Aorta (tissue), 5 donors: Measurements from ENCODE around the gene ROS1. TPM values are rescaled to one million over a fixed set of nuclear protein-coding genes. Genes with fewer than 3 reads are reported as not detected.
"Not testable (repeated sequence)": the region's sequence is repeated elsewhere in the genome, so short reads cannot be mapped to it uniquely, and the experiment has no call there.

Experiments
- ATAC-seq: fragments of 200-7000 bp; cut with Tn5 transposase; one replicate; pipeline ENCODE4 v1.9.1; 2022; ENCODE audit warnings: moderate library complexity; ENCODE audit not compliant: low FRiP score
- DNase-seq, 2 donors: peaks; one replicate each; pipeline ENCODE4 v3.0.0-alpha.2; 2020
- H3K27ac ChIP-seq, 2 donors: one replicate each; pipeline ENCODE4 v1.5.1; 2013; ENCODE audit warnings: low read length in 2 of 2, mild to moderate bottlenecking in 2 of 2, moderate library complexity in 2 of 2, control low read depth in 1 of 2, inconsistent platforms in 1 of 2, low read depth in 1 of 2
- H3K27me3 ChIP-seq, 2 donors: one replicate each; pipeline ENCODE4 v1.6.1; 2013; ENCODE audit warnings: control low read depth in 1 of 2, low read length in 1 of 2, mild to moderate bottlenecking in 1 of 2, moderate library complexity in 1 of 2; ENCODE audit not compliant: insufficient read depth in 2 of 2, control insufficient read depth in 1 of 2
- H3K36me3 ChIP-seq, 2 donors: one replicate each; pipeline ENCODE4 v1.6.1; 2013; ENCODE audit warnings: control low read depth in 1 of 2, low read length in 1 of 2, mild to moderate bottlenecking in 1 of 2; ENCODE audit not compliant: insufficient read depth in 2 of 2, control insufficient read depth in 1 of 2
- H3K4me1 ChIP-seq, 2 donors: one replicate each; pipeline ENCODE4 v1.6.1; 2013; ENCODE audit warnings: low read length in 2 of 2, control low read depth in 1 of 2, mild to moderate bottlenecking in 1 of 2, moderate library complexity in 1 of 2; ENCODE audit not compliant: insufficient read depth in 2 of 2, control insufficient read depth in 1 of 2
- H3K4me3 ChIP-seq, 2 donors: one replicate each; pipeline ENCODE4 v1.5.1; 2013; ENCODE audit warnings: low read length in 2 of 2, control low read depth in 1 of 2, mild to moderate bottlenecking in 1 of 2
- H3K9me3 ChIP-seq: one replicate; pipeline ENCODE4 v1.6.1; 2013; ENCODE audit warnings: mild to moderate bottlenecking, low read length; ENCODE audit not compliant: control insufficient read depth
- WGBS, 2 donors: extraction: QIAGEN DNeasy Blood & Tissue Kit; methylation state at CpG; one replicate each; pipeline ENCODE4 v1.1.7; 2013; 5-methylcytosine and 5-hydroxymethylcytosine counted together
- intact Hi-C, 2 donors: fragments of 100-400 bp; cut with DNase I; formaldehyde crosslinking; loops; one replicate each; pipeline versions ENCODE4 v1.14.2 to v1.15.0; 2022
- polyA plus RNA-seq, 2 donors: library from polyadenylated mRNA; stranded (reverse); fragments of 200-250 nt; gene quantifications; one replicate each; pipeline ENCODE4 v1.2.3, GENCODE V29; 2013
- total RNA-seq, 2 donors: library from RNA; stranded (reverse); fragmentation: NEBNext Ultra II Directional; extraction: Animal tissue kit (Norgen Biotek cat#: 25700); gene quantifications; one replicate each; pipeline ENCODE4 v1.2.1, GENCODE V29; 2021
- donor health status: healthy with polysubstance abuse.
- donor health status: Bipolar disorder and iron deficiency.
- donor health status: DM: no; HTN: no; CAD: no.
- donor health status: DM: no; HTN: no; CAD: no.
- donor health status: DM: yes; HTN: yes; CAD: no.

ROS1 gene
- total and polyA plus RNA-seq, 4 donors: 0.06 TPM; not detected in 3

DNA sequence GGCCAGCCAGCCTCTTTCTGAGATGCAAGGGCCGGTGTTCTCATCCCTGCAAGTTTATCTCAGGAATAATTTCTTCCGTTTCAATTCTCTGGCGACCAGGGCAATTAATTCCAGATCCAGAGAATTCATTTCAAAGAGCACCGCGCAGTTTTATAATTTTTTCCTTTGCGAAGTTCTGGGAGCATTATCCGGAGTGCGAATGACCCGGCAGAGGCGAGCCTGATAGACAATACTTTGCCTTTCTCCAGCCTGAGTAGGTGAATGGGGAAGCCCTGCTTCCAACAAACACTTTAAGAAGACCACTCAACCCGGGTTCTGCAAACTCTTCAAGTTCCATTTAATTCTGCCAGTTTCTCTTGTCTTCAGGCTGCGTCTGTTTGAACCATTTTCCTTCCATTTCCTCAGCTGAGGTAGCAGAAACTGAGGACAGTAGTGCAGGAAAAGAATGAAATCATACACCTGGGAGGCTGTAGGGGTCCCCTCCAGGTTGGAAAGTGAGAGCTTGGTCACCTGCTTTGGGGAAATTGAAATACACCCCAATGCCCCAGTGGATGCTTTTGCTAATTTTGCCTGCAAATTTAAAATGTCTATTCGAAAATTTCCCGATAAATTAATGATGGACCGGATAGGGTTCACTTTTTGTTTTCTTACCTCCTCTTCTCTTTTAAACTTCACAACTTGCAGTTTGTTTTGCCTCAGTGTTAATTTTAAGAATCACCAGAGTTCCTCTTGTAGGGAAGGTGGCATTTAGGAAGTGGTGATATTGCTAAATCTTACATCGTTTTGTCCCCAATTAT, 159.3 kb downstream of the ROS1 start:
- intact Hi-C loops: no loop called here
- no peaks in the 10 kb centered on the region for H3K36me3 ChIP-seq
- ATAC-seq (no peak), DNase-seq (no peak)
- no peak overlapping the region for H3K27ac ChIP-seq
- H3K9me3 ChIP-seq: no peaks in the 10 kb centered on the region
- H3K4me1 ChIP-seq: no peaks in the 10 kb centered on the region
- peak overlapping the region; percentile 39 to 74 for H3K4me3 ChIP-seq
- 13 to 14% methylated on average over 16 of the region's 16 CpGs for WGBS, 2 donors
- peaks cover 0 to 4% of the 10 kb centered on the region in 2 donors for H3K27me3 ChIP-seq

GRCh38 chr6:117265410-117266256, 160.1 kb downstream of the ROS1 start, which contains the start of gene VGLL2:
VGLL2 (plus strand) TSS chr6:117265558; CDS start chr6:117265764, 206 bp downstream.
- 1% methylated on average over 60 to 63 of the region's 63 CpGs for WGBS, 2 donors
- Histone ChIP-seq H3K4me1 (no peaks in the 10 kb centered on the region), H3K27ac (no peak within 1 kb of the TSS), H3K4me3 (peak within 1 kb of the TSS; percentile 39 to 74), H3K27me3 (peaks cover 0 to 4% of the 10 kb centered on the region in 2 donors), H3K36me3 (no peaks in the 10 kb centered on the region), H3K9me3 (no peaks in the 10 kb centered on the region)
- ATAC-seq (peak; percentile 72), DNase-seq (peak; percentile 40 to 80)
- intact Hi-C loops: no loop called here

GRCh38 chr6:117264692-117265409, 160.9 kb downstream of the ROS1 start:
- H3K9me3 ChIP-seq: no peaks in the 10 kb centered on the region
- DNase-seq: no peak
- ATAC-seq: peak; percentile 17
- intact Hi-C loops: no loop called here
- H3K27me3 ChIP-seq: peaks cover 0 to 4% of the 10 kb centered on the region in 2 donors
- H3K4me1 ChIP-seq: no peaks in the 10 kb centered on the region
- 1% methylated on average over 39 of the region's 39 CpGs for WGBS, 2 donors
- H3K27ac ChIP-seq: no peak overlapping the region
- H3K36me3 ChIP-seq: no peaks in the 10 kb centered on the region
- H3K4me3 ChIP-seq: peak overlapping the region; percentile 39 to 74

GRCh38 chr6:117264369-117264691, 161.4 kb downstream of the ROS1 start:
- H3K4me3 ChIP-seq: peak overlapping the region; percentile 39 to 74
- H3K4me1 ChIP-seq: no peaks in the 10 kb centered on the region
- intact Hi-C loops: no loop called here
- 1 to 3% methylated on average over 8 of the region's 8 CpGs for WGBS, 2 donors
- H3K27ac ChIP-seq: no peak overlapping the region
- no peaks in the 10 kb centered on the region for H3K36me3 ChIP-seq
- peaks cover 0 to 4% of the 10 kb centered on the region in 2 donors for H3K27me3 ChIP-seq
- no peak for DNase-seq
- H3K9me3 ChIP-seq: no peaks in the 10 kb centered on the region
- ATAC-seq: no peak

- DNase-seq (no peak), ATAC-seq (no peak)
- Histone ChIP-seq H3K4me3 (no peak overlapping the region), H3K27me3 (peaks cover 0 to 4% of the 10 kb centered on the region in 2 donors), H3K9me3 (no peaks in the 10 kb centered on the region), H3K27ac (no peak overlapping the region), H3K36me3 (no peaks in the 10 kb centered on the region), H3K4me1 (no peaks in the 10 kb centered on the region)
- WGBS, 2 donors: 8% methylated on average over 26 to 27 of the region's 27 CpGs
- intact Hi-C loops: no loop called here
Observed at GRCh38 chr6:117263353-117263927, 162.3 kb downstream of the ROS1 start.

DNA sequence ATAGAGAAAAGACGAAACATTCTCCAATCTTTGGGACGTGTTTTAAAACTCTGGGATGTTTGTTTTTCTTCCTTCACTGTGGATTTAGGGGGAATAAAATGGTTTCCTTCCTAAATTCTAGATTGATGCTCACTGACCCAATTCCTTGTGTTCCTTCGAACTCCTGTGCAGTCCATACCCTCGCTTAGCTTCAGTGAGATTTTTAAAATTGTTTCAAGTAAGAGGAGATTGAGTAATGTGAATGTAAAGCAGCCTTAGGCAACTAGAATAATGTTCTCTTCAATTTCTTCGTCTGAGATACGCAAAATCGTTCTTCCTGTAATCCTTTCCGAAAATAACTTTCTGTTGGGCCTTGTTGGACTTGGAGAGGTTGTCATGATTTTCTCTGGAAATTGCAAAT, 162.9 kb downstream of the ROS1 start:
- Histone ChIP-seq H3K9me3 (no peaks in the 10 kb centered on the region), H3K27me3 (peaks cover 0 to 2% of the 10 kb centered on the region in 2 donors), H3K4me3 (no peak overlapping the region), H3K4me1 (no peaks in the 10 kb centered on the region), H3K36me3 (no peaks in the 10 kb centered on the region), H3K27ac (no peak overlapping the region)
- intact Hi-C loops: no loop called here
- ATAC-seq (no peak), DNase-seq (no peak)
- 34 to 35% methylated on average over 8 of the region's 8 CpGs for WGBS, 2 donors

DNA sequence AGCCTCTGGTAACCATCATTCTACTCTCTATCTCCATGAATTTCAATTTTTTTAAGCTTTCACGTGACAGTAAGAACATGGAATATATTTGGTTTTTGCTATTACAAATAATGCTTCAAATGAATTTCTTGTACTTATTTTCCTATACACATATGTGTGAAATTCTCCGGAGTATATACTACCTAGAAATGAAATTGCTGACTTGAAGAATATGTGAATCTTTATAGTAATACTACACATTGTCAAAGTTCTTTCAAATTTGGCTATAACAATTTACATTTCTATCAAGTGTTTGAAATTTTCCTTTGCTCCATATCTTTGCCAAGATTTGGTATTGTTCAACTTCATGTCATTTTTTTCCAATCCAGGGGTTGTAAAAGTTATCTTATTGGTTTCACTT, 172.0 kb downstream of the ROS1 start:
- Histone ChIP-seq H3K4me1 (no peaks in the 10 kb centered on the region), H3K9me3 (peaks cover 2% of the 10 kb centered on the region), H3K36me3 (no peaks in the 10 kb centered on the region), H3K27me3 (peaks cover 0 to 3% of the 10 kb centered on the region in 2 donors), H3K27ac (no peak overlapping the region), H3K4me3 (no peak overlapping the region)
- no peak for DNase-seq
- no peak for ATAC-seq
- 75 to 78% methylated on average over 2 of the region's 2 CpGs for WGBS, 2 donors
- intact Hi-C loops: no loop called here

DNA sequence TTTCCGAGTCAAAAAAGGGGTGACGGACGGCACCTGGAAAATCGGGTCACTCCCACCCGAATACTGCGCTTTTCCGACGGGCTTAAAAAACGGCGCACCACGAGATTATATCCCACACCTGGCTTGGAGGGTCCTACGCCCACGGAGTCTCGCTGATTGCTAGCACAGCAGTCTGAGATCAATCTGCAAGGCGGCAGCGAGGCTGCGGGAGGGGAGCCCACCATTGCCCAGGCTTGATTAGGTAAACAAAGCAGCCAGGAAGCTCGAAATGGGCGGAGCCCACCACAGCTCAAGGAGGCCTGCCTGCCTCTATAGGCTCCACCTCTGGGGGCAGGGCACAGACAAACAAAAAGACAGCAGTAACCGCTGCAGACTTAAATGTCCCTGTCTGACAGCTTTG, 180.8 kb downstream of the ROS1 start:
- ATAC-seq, H3K4me3 ChIP-seq, H3K9me3 ChIP-seq, H3K4me1 ChIP-seq, DNase-seq, H3K27me3 ChIP-seq, intact Hi-C loops, H3K36me3 ChIP-seq, H3K27ac ChIP-seq: not testable (repeated sequence)
- whole genome bisulfite sequencing, 2 donors: 83 to 86% methylated on average over 16 to 19 of the region's 20 CpGs
